Loucy (cell line): ENCODE results near the gene HHLA2.

ENCODE experiments used
- CTCF ChIP-seq: fragments of 200-600 bp; sonication (generic); conservative IDR thresholded peaks from 2 replicates; pipeline ENCODE4 v1.5.1; 2014; ENCODE audit warnings: mild to moderate bottlenecking, antibody characterized with exemption, low read length
- EZH2phosphoT487 ChIP-seq: fragments of 200-600 bp; IDR thresholded peaks from 2 replicates; pipeline ENCODE4 v1.6.1; 2018; ENCODE audit warnings: antibody characterized with exemption, mild to moderate bottlenecking, moderate library complexity, borderline replicate concordance

- TF ChIP-seq CTCF = no peak
- no peak for TF ChIP-seq EZH2phosphoT487
Observed at GRCh38 chr3:108412121-108412750, 115.9 kb downstream of the HHLA2 start.
